ENCODE data around the gene TM4SF18. TPM values are rescaled to one million over a fixed set of nuclear protein-coding genes. Genes with fewer than 3 reads are reported as not detected.

The TM4SF18 gene
- polyA plus RNA-seq, 1 of the 3 experiments (the other 2 are of a cell fraction) = 0.30 TPM

- TF ChIP-seq MXI1 (IDR thresholded peaks at IDR 0.05; ENCODE audit: low read depth, low read length) (no peak), USF1 (IDR thresholded peaks at IDR 0.05; ENCODE audit: borderline replicate concordance, low read depth) (no peak)
- H3K36me3 ChIP-seq (replicated peaks in 1 of 2; ENCODE audit: control insufficient read depth in 1 of 2, insufficient read depth in 2 of 2, low read length in 1 of 2) = no peaks in the 10 kb centered on the region
- no peaks in the 10 kb centered on the region for H3F3A ChIP-seq (replicated peaks; ENCODE audit: insufficient read depth)
- H3K27me3 ChIP-seq (ENCODE audit: insufficient read depth) = no peaks in the 10 kb centered on the region
- H2AFZ ChIP-seq (ENCODE audit: low read depth) = no peak overlapping the region
- ChIA-PET POLR2A (no interaction called here), CTCF (interaction anchor here (4.8 to 5.5 kb wide), 2 partner anchors 158 to 324 kb away, joined by 27 to 37 read pairs; no protein-coding TSS in a partner anchor)
- H4K20me1 ChIP-seq (ENCODE audit: insufficient read depth) = no peaks in the 10 kb centered on the region
- H3K4me1 ChIP-seq (ENCODE audit: control insufficient read depth in 1 of 2, insufficient read depth in 2 of 2, low read depth in 1 of 2, low read length in 1 of 2) = 0 out of 4 replicates have a peak, but pooled peaks cover 0 to 7% of the 10 kb centered on the region in 2 experiments
- H3K79me2 ChIP-seq (ENCODE audit: insufficient read depth) = no peaks in the 10 kb centered on the region
- H3K9ac ChIP-seq = no peak overlapping the region
- DNase-seq = no peak
- no peaks in the 10 kb centered on the region for H3K9me2 ChIP-seq
- H3K9me3 ChIP-seq = no peaks in the 10 kb centered on the region
- WGBS (ENCODE audit: low lambda C conversion rate) = 83% methylated on average over 2 of the region's 2 CpGs
- no peak overlapping the region for H3K4me2 ChIP-seq
- H3K4me3 ChIP-seq (ENCODE audit: low read depth in 2 of 2, low read length in 1 of 2) = no peak overlapping the region
- H3K27ac ChIP-seq (ENCODE audit: low read depth in 2 of 2, low read length in 1 of 2) = no peak overlapping the region
These were observed 54.5 kb downstream of the TM4SF18 start for GRCh38 chr3:149278911-149279310.

GRCh38 chr3:149277331-149277813, 56.1 kb downstream of the TM4SF18 start:
- no peak overlapping the region for H3K4me2 ChIP-seq
- no peak overlapping the region for H3K9ac ChIP-seq
- H3K9me3 ChIP-seq = no peaks in the 10 kb centered on the region
- 61% methylated on average over 3 of the region's 3 CpGs for whole genome bisulfite sequencing (ENCODE audit: low lambda C conversion rate)
- H2AFZ ChIP-seq (ENCODE audit: low read depth) = no peak overlapping the region; the same call in 1 of the 2 replicates
- no peaks in the 10 kb centered on the region for H4K20me1 ChIP-seq (ENCODE audit: insufficient read depth)
- TF ChIP-seq YY1 (IDR thresholded peaks at IDR 0.05; ENCODE audit: low read depth) (no peak), JUND (IDR thresholded peaks at IDR 0.05) (no peak), TCF12 (IDR thresholded peaks at IDR 0.05) (peak; percentile 13; the same call in 1 of the 2 replicates), PBX3 (IDR thresholded peaks at IDR 0.05) (no peak), TAF1 (IDR thresholded peaks at IDR 0.05; ENCODE audit: borderline replicate concordance, low read depth, low read length) (no peak), IRF3 (IDR thresholded peaks at IDR 0.05; ENCODE audit: low read depth, low read length) (no peak), NRF1 (IDR thresholded peaks at IDR 0.05; ENCODE audit: low read depth, low read length) (no peak), EZH2phosphoT487 (IDR thresholded peaks at IDR 0.05; ENCODE audit: borderline replicate concordance, low read depth) (no peak), USF2 (IDR thresholded peaks at IDR 0.05; ENCODE audit: borderline replicate concordance, low read depth, low read length) (no peak)
- CTCF ChIA-PET = interaction anchor here (4.8 to 5.5 kb wide), 2 partner anchors 157 to 322 kb away, joined by 27 to 37 read pairs; no protein-coding TSS in a partner anchor
- 0 out of 4 replicates have a peak, but pooled peaks cover 0 to 7% of the 10 kb centered on the region in 2 experiments for H3K4me1 ChIP-seq (ENCODE audit: control insufficient read depth in 1 of 2, insufficient read depth in 2 of 2, low read depth in 1 of 2, low read length in 1 of 2)
- H3K36me3 ChIP-seq (replicated peaks in 1 of 2; ENCODE audit: control insufficient read depth in 1 of 2, insufficient read depth in 2 of 2, low read length in 1 of 2) = no peaks in the 10 kb centered on the region
- no peaks in the 10 kb centered on the region for H3K27me3 ChIP-seq (ENCODE audit: insufficient read depth)
- no peak overlapping the region for H3K4me3 ChIP-seq (ENCODE audit: low read depth in 2 of 2, low read length in 1 of 2)
- no peaks in the 10 kb centered on the region for H3K79me2 ChIP-seq (ENCODE audit: insufficient read depth)
- no peaks in the 10 kb centered on the region for H3K9me2 ChIP-seq
- H3K27ac ChIP-seq (ENCODE audit: low read depth in 2 of 2, low read length in 1 of 2) = peak overlapping the region in 1 of 2 experiments; percentile 40; a peak in 2 of 4 replicates
- POLR2A ChIA-PET = no interaction called here
- DNase-seq = no peak
- H3F3A ChIP-seq (replicated peaks; ENCODE audit: insufficient read depth) = no peaks in the 10 kb centered on the region
